H1 (cell line): ENCODE results near the gene DVL3. TPM values are rescaled to one million over a fixed set of nuclear protein-coding genes. Genes with fewer than 3 reads are reported as not detected.

Experiments
- BCL11A ChIP-seq, 2 experiments: IDR thresholded peaks; one replicate each; pipeline ENCODE4 v1.6.1; 2011; ENCODE audit warnings: low read depth in 2 of 2, low read length in 2 of 2, mild to moderate bottlenecking in 2 of 2
- CTBP2 ChIP-seq: IDR thresholded peaks from 2 replicates; pipeline ENCODE4 v1.7.0; 2011; ENCODE audit warnings: borderline replicate concordance, mild to moderate bottlenecking, moderate library complexity, mixed read lengths, low read length; ENCODE audit not compliant: insufficient read depth, insufficient read length
- EGR1 ChIP-seq: IDR thresholded peaks from 2 replicates; pipeline ENCODE4 v1.6.1; 2011; ENCODE audit warnings: low read depth, low read length, borderline replicate concordance
- GTF2F1 ChIP-seq: IDR thresholded peaks from 2 replicates; pipeline ENCODE4 v1.6.1; 2012; ENCODE audit warnings: low read depth, low read length, improper control_type of control experiment, borderline replicate concordance
- KDM1A ChIP-seq: fragments of 200-600, 300-600 bp; sonication (generic); IDR thresholded peaks from 2 replicates; pipeline ENCODE4 v1.7.1; 2016; ENCODE audit warnings: mild to moderate bottlenecking, low read length, borderline replicate concordance
- PHF8 ChIP-seq: fragments of 200-600 bp; sonication (generic); conservative IDR thresholded peaks from 2 replicates; pipeline ENCODE4 v1.7.1; 2012; ENCODE audit warnings: low read depth, mild to moderate bottlenecking, inconsistent platforms, low read length, moderate library complexity
- RFX5 ChIP-seq: IDR thresholded peaks from 2 replicates; pipeline ENCODE4 v1.6.1; 2011; ENCODE audit warnings: low read depth, low read length, improper control_type of control experiment, borderline replicate concordance
- SAP30 ChIP-seq: fragments of 300-600 bp; sonication (generic); IDR thresholded peaks from 2 replicates; pipeline ENCODE4 v1.7.1; 2012; ENCODE audit warnings: low read length, moderate library complexity, mild to moderate bottlenecking, inconsistent platforms; ENCODE audit not compliant: insufficient read depth, insufficient replicate concordance
- SIX5 ChIP-seq: IDR thresholded peaks from 2 replicates; pipeline ENCODE4 v1.6.1; 2011; ENCODE audit warnings: mild to moderate bottlenecking, low read depth, low read length
- SP4 ChIP-seq: IDR thresholded peaks from 2 replicates; pipeline ENCODE4 v1.6.1; 2012; ENCODE audit warnings: low read length, inconsistent platforms
- SRF ChIP-seq: IDR thresholded peaks from 2 replicates; pipeline ENCODE4 v1.6.1; 2011; ENCODE audit warnings: mild to moderate bottlenecking, low read depth, low read length, moderate library complexity
- TEAD4 ChIP-seq: IDR thresholded peaks from 2 replicates; pipeline ENCODE4 v1.6.1; 2012; ENCODE audit warnings: low read depth, low read length, inconsistent platforms, mixed read lengths
- YY1 ChIP-seq: IDR thresholded peaks from 2 replicates; pipeline ENCODE4 v1.6.1; 2011; ENCODE audit warnings: low read depth, mild to moderate bottlenecking, low read length
- polyA plus RNA-seq, 7 experiments: library from polyadenylated mRNA; depleted of rRNA in 3 of 7; stranded (reverse) in 5 of 7; unstranded in 2 of 7; fragments of >200 nt in 5 of 7; fragments of 200-250 nt in 2 of 7; gene quantifications; 1 replicate in 5 of 7; 2 replicates in 1 of 7; 4 replicates in 1 of 7; pipeline versions ENCODE4 v1.2.1 to v1.2.3, GENCODE V29; 2011 to 2013; ENCODE audit warnings: missing spikeins in 2 of 7, mixed read lengths in 2 of 7
- total RNA-seq: library from RNA; stranded (reverse); fragmentation: NEBNext Ultra II Directional; extraction: Animal tissue kit (Norgen Biotek cat#: 25700); gene quantifications from 2 replicates; pipeline ENCODE4 v1.2.1, GENCODE V29; 2021

Gene DVL3
- total and polyA plus RNA-seq, 2 of the 8 experiments (the other 6 are each of a cell fraction or from before 2014, with no cell fraction given): 38.5 to 66.6 TPM

DNA sequence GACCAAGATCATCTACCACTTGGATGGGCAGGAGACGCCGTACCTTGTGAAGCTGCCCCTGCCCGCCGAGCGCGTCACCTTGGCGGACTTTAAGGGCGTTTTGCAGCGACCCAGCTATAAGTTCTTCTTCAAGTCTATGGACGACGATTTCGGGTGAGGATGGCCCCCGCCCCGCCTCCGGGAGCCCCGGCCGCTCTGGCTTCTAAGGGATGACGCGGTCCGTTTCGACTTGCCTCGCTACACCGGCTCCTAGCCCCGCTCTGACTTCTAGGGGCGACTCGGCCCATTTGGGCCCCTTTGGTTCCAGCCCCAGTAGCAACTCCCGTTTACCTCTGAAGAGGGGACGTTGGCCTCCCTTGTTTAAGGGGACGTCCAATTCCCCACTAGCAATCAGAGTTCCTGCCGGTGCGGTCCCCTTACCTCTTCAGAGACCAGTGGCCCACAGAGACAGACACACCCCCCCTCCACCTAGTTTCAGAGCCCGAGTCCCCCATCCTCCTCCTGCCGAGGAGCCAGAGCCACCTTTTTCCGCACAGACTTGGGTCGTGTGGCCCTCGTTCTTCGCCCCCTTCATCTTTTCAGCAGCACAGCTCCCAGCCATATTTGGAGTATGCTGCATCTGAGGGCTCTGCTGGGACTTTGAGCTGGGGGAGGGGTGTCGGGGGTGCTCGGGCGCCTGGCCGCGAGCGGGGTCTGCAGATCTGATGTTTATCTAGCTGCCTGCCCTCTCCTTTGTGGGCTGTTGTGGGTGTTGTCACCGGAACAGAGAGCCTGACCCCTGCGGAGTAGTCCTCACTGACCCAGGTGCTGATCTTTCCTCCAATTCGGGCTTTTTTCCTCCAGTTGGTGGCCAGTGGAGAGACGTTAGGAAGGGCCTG is 706 bp downstream of the DVL3 start (continued):
- TF ChIP-seq PHF8 (peak; percentile 3; the same call in 1 of the 2 replicates), RFX5 (no peak), YY1 (no peak), TEAD4 (no peak), BCL11A (IDR thresholded peaks at IDR 0.05; ENCODE audit: low read depth in 2 of 2, low read length in 2 of 2) (no peak), SRF (no peak), SAP30 (peak; percentile 39), EGR1 (no peak), SIX5 (no peak), KDM1A (no peak), GTF2F1 (no peak), CTBP2 (no peak), SP4 (no peak)
